GM18507 (cell line): ENCODE measurements around the gene TOX4.
A peak's percentile ranks its signal among the peaks of the same experiment; 100 is the strongest.
"Not testable (repeated sequence)": the region's sequence is repeated elsewhere in the genome, so short reads cannot be mapped to it uniquely, and the experiment has no call there.

Experiments used
- DNase-seq: peaks from one replicate; pipeline ENCODE4 v3.0.0; 2011; ENCODE audit warnings: low read depth; ENCODE audit not compliant: insufficient read length; ENCODE audit errors: extremely low spot score
- FAIRE-seq: peaks from 2 replicates; lab custom pipeline; 2011; peaks lifted over from hg19 to GRCh38; lab: Jason Lieb, UNC

The TOX4 gene

DNA sequence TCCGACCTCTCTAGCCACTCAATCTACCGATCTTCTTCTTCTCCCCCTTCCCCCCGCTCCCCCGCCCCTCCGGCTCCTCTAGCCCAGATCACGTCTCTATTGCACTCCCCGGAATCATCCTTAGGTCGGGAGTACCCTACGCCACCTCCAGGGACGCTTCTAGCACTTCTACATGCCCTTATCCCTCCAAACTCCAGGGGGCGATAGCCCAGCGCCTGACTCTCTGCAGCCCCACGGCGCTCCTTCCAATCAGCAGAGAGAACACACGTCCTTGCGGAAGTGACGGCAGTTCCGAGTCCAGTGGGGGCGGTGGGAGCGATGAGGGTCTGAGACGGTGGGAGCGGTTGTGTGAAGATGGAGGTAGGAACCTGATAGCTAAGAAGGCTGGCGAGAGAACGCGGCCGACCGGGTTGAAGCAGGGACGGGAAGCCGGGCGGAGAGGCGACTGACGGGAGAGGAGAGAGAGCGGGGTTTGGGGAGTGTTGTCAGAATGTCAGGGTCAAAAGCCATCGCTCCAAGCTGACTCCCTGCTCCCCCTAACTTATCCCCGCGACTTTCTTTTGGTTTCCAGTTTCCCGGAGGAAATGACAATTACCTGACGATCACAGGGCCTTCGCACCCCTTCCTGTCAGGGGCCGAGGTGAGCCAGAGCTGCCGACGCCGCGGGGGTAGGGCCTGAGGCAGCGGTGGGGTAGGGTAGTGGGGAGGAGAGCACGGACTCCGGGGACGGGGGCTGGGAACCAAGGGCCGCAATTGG, at the start of gene TOX4, which contains the start of gene RAB2B:
TSS of gene TOX4 (plus strand) at position 271 of the 757 bp plus-strand sequence. CDS start at position 355, 84 bp downstream.
TSS of gene RAB2B (minus strand) at position 35 of the 757 bp plus-strand sequence. CDS start 87 bp downstream, outside the sequence.
- DNase-seq: peak; percentile 80
- FAIRE-seq: peak; percentile 99

DNA sequence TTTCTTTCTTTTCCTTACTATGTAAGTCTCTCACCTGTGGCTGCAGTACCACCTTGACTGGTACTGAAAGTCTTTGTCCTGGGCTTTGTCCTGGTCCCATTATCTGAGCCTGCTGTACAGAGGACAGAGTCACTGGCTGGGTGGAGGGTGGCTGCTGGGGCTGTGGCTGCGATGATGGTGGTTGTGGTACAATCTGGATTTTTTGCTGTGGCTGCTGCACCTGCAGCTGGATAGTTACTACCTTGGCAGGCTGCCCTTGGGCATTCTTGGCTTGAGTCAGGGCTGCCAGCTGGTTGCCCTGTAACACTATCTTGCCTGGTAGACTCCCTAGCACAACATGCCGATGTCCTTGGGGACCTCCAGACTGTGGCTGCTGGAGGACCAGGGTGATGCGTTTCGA, 48.1 kb upstream of the TOX4 start:
- DNase-seq: no peak
- FAIRE-seq: no peak

- FAIRE-seq: no peak
- DNase-seq: no peak
These were observed 45.9 kb upstream of the TOX4 start for GRCh38 chr14:21431126-21431525.

DNA sequence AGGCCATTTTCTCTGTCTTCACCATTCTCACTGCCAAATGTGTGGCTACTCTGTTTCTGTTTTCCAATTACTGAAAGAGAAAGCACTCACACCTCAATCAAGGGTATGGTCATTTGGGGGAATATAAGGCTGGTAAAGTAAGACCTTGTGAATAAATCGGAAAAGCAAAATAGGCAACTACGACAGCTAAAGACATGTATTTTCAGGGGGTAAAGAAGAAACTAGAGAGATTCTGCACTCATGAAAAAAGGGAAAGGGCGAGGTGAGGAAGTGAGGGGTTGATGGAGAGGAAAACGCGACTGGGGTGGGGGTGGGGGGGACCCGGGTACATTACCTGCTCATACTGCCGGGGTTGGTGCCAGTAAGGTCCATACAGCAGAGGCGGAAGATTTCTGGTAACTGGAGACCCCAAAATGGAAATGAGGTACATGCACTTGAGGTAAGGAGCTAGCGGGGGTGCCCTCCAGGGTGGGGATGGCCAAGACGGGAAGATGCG, 40.4 kb upstream of the TOX4 start:
- FAIRE-seq: no peak
- no peak for DNase-seq

GRCh38 chr14:21437063-21437901, 39.7 kb upstream of the TOX4 start:
- peak; percentile 88 for DNase-seq
- FAIRE-seq: peak; percentile 97

- DNase-seq (no peak), FAIRE-seq (no peak)
These were observed 36.1 kb upstream of the TOX4 start for GRCh38 chr14:21440859-21441258.

DNA sequence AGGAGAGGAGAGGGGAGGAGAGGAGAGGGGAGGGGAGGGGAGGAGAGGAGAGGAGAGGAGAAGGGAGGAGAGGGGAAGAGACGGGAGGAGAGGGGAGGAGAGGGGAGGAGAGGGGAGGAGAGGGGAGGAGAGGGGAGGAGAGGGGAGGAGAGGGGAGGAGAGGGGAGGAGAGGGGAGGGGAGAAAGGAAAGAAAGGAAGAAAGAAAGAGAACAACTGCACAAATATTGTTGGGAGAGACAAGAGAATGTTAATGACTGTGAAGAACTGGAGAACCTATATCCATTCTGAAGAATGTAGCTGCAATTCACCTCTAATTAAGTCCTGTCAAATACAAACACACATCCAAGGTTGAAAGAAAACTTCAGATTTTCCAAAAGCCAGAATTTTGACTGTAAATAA, 34.3 kb upstream of the TOX4 start:
- DNase-seq, FAIRE-seq: not testable (repeated sequence)

- FAIRE-seq (no peak), DNase-seq (no peak)
These were observed 27.1 kb upstream of the TOX4 start for GRCh38 chr14:21449899-21450216.

- FAIRE-seq: peak; percentile 18
- no peak for DNase-seq
These were observed 22.0 kb upstream of the TOX4 start for GRCh38 chr14:21454843-21455544.

DNA sequence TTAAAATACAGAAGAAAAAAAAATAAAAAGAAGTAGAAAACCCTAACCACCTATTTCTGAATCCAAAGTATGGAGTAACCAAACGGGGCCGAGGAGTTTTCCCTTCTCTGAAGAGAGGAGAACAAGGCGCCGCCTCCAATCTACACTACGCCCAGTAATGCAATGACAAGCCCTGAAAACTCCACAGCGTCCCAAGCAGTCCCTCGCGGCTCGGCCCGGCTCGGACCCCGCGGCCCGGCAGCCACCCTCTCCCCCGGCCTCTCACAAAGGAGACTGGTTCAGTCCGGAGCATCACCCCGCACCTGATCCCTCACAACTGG, 21.4 kb upstream of the TOX4 start:
- DNase-seq: no peak
- FAIRE-seq: no peak

GRCh38 chr14:21455912-21456667, 20.9 kb upstream of the TOX4 start, which contains the start of gene CHD8:
Gene CHD8, minus strand, starts transcription at chr14:21456123. Its CDS starts 24,480 bp downstream, at chr14:21431643.
- peak; percentile 100 for FAIRE-seq

GRCh38 chr14:21467616-21468015, 9.4 kb upstream of the TOX4 start:
- FAIRE-seq (no peak), DNase-seq (no peak)

More at GRCh38 chr14:21455912-21456667, 20.9 kb upstream of the TOX4 start, which contains the start of gene CHD8:
- peak; percentile 97 for DNase-seq

DNA sequence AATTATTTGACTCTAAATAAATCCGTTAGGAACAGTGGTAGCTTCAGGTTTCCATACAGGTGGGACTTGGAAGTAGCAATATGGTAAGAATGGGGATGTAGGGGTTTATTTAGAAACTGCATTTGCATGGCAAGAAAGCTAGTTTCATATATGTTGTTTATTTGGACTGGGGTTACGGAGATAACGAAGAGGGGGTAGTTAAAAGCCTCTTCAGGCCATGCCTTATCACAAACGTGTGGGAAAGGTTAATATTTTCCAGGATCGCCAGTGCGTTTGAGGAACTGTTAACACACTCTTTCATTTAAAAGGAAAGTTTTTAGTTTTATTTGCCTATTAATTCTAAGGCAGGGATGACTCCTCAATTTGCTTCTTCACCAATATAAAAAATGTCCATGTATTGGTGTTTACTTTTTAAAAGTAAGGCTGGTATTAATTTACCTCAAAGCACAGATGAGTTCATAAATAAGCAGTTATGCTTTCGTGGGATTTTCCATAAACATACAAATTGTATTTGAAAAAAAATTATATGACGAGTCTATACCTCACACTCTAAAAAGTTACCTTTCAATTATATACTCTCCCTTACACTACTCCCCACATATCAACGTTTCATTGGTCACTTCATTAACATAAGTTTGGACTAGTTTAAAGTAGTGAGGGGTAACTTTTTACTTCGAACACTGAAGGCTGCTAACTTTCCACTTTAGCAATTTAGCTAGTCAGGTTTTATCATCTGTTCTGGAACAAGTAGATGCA, 1.1 kb upstream of the TOX4 start:
- DNase-seq (no peak), FAIRE-seq (no peak)

DNA sequence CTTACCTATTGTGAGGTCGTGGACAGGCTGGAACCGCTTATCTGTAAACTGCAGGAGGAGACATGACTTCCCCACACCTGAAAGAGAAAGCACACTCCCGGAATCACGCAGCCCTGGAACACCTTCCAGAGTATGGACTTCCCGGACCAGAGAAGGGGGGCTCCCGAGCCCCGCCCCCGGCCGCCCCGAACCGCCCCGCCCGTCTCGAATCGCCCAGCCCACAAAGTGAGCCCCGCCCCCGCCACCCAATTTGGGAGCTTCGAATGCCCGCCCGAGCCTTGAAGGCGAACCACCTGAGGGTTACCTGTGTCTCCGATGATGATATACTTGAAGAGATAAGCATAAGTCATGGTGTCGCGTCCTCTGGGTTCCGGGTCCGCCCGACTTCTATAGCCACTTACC, 471 bp upstream of the TOX4 start:
- FAIRE-seq: no peak
- peak; percentile 47 for DNase-seq

- no peak for DNase-seq
- no peak for FAIRE-seq
These were observed 9.7 kb downstream of the TOX4 start for GRCh38 chr14:21486640-21487087.

- DNase-seq: no peak
- FAIRE-seq: no peak
These were observed 18.1 kb downstream of the TOX4 start for GRCh38 chr14:21494902-21495762.

DNA sequence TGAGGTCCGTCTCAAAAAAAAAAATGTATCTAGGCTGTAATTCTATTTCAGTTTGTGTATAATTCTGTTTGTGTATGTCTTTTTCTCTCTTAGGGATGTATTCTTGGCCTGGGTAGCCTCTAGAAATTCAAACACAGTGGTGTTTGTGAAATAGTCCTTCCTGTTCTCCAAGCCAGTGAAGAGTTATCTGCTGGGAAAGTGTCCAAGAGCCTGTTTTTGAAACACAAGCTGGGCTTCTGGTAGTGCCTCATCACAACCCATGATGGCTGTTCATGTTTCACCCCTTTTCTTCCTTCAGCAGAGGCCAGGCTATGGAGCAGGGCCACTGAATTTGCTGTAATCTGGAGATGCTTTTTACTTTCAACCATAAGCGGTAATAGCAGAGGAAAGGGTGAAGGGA, 19.5 kb downstream of the TOX4 start:
- no peak for FAIRE-seq

More for the DNA sequence above, 19.5 kb downstream of the TOX4 start:
- no peak for DNase-seq
